ENCODE results near the gene SLC22A2. TPM values are rescaled to one million over a fixed set of nuclear protein-coding genes. Genes with fewer than 3 reads are reported as not detected.

Gene SLC22A2
- total and polyA plus RNA-seq, 2 donors from 2014 or later: 27.9 to 73.7 TPM

DNA sequence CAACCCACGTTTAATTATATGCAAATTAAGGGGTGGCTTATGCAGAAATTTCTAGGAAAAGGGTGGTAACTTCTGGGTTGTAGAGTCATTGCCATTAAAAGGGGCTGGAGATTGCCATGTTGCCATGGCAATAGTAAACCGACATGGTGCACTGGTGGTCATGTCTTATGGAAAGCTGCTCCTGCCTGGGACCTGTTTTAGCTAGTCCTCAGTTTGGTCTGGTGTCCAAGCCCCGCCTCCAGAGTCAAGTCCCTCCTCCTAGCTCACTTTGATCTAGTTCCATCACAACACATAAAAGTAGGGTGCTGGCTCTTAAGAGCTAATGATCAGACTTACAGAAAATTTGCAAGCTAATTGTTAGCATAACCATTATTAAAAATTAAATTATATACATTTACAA is 5.3 kb downstream of the SLC22A2 start:
- Histone ChIP-seq H3K27ac (ENCODE audit: low read depth in 2 of 2, low read length in 2 of 2) (no peak overlapping the region), H3K9me3 (ENCODE audit: control insufficient read depth in 2 of 3, insufficient read depth in 1 of 3, low read length in 3 of 3) (no peaks in the 10 kb centered on the region), H3K27me3 (ENCODE audit: control insufficient read depth, insufficient read depth, low read length) (no peaks in the 10 kb centered on the region), H3K36me3 (ENCODE audit: control insufficient read depth in 2 of 3, insufficient read depth in 3 of 3, low read length in 3 of 3) (peaks cover 0 to 5% (median 0%) of the 10 kb centered on the region in 3 donors), H3K9ac (ENCODE audit: low read length in 3 of 3) (no peak overlapping the region), H3K4me3 (ENCODE audit: low read length in 3 of 3) (no peak overlapping the region), H3K4me1 (ENCODE audit: control insufficient read depth in 2 of 3, insufficient read depth in 2 of 3, low read depth in 1 of 3, low read length in 3 of 3) (peaks cover 0 to 37% (median 3%) of the 10 kb centered on the region in 3 donors)
- intact Hi-C loops (cut with DNase I): no loop called here
- FAIRE-seq (no peak), DNase-seq (no peak)
- TF ChIP-seq, protein P1, sequence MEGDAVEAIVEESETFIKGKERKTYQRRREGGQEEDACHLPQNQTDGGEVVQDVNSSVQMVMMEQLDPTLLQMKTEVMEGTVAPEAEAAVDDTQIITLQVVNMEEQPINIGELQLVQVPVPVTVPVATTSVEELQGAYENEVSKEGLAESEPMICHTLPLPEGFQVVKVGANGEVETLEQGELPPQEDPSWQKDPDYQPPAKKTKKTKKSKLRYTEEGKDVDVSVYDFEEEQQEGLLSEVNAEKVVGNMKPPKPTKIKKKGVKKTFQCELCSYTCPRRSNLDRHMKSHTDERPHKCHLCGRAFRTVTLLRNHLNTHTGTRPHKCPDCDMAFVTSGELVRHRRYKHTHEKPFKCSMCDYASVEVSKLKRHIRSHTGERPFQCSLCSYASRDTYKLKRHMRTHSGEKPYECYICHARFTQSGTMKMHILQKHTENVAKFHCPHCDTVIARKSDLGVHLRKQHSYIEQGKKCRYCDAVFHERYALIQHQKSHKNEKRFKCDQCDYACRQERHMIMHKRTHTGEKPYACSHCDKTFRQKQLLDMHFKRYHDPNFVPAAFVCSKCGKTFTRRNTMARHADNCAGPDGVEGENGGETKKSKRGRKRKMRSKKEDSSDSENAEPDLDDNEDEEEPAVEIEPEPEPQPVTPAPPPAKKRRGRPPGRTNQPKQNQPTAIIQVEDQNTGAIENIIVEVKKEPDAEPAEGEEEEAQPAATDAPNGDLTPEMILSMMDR (IDR thresholded peaks at IDR 0.05; ENCODE audit: borderline replicate concordance, extremely low read depth, insufficient read depth): no peak

DNA sequence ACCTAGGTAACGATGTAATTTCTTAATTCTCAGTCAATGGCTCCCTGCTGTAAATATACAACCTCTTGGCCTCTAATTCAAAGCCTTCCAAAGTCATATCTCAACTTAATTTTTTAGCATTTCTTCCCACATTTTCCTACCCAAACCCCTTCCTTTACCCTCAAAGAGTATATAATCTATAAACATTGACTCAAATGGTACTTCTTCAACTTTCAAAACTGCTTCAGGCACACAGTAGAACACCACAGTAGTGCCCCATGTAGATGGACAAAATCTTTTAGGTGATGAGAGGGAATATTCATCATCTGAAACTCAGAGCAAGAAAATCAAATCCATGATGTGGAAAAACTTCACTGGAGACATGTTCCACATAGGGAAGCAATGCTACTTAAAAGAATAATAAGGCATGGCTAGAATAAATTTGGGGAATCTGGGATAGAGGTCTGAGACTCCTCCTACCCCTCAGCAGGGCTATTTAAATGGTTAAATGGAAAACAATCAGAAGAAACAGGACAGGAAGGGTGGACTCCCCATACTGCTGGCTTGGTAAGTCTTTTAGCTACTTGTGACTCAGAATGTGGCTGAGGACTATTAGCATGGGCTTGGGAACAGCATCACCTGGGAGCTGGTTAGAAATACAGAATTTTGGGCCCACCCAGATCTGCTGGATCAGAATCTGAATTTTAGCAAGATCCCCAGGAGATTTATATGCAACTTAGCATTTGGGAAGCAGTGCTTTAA is 6.4 kb downstream of the SLC22A2 start:
- no peak for FAIRE-seq
- no peak overlapping the region for H3K4me3 ChIP-seq (ENCODE audit: low read length in 3 of 3)
- no peak overlapping the region for H3K9ac ChIP-seq (ENCODE audit: low read length in 3 of 3)
- peaks cover 3 to 42% (median 7%) of the 10 kb centered on the region in 3 donors for H3K4me1 ChIP-seq (ENCODE audit: control insufficient read depth in 2 of 3, insufficient read depth in 2 of 3, low read depth in 1 of 3, low read length in 3 of 3)
- H3K9me3 ChIP-seq (ENCODE audit: control insufficient read depth in 2 of 3, insufficient read depth in 1 of 3, low read length in 3 of 3): no peaks in the 10 kb centered on the region
- intact Hi-C loops (cut with DNase I): no loop called here
- H3K27me3 ChIP-seq (ENCODE audit: control insufficient read depth, insufficient read depth, low read length): no peaks in the 10 kb centered on the region
- TF ChIP-seq, protein P1 (IDR thresholded peaks at IDR 0.05; ENCODE audit: borderline replicate concordance, extremely low read depth, insufficient read depth): no peak
- no peak overlapping the region for H3K27ac ChIP-seq (ENCODE audit: low read depth in 2 of 2, low read length in 2 of 2)
- H3K36me3 ChIP-seq (ENCODE audit: control insufficient read depth in 2 of 3, insufficient read depth in 3 of 3, low read length in 3 of 3): peaks cover 0 to 7% (median 0%) of the 10 kb centered on the region in 3 donors
- DNase-seq: no peak

DNA sequence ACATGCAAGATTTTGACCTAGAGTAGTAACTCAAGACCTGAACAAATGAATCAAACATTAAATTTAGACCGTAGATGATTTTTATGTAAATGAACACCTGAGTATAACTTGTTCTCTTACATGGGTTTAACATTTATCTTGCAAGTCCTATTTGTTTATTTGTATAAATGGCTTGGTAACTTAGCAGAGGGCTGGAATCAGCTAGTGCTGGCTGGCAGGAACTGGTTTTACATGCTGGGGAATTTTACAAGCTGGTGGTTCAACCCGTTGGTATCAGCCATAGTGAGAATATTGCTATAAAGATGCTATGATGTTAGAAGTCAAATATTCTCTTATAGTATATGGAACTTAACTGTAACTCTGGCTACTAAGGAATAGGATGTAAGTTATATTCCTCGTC is 8.9 kb downstream of the SLC22A2 start:
- Histone ChIP-seq H3K36me3 (ENCODE audit: control insufficient read depth in 2 of 3, insufficient read depth in 3 of 3, low read length in 3 of 3) (peaks cover 0 to 7% (median 0%) of the 10 kb centered on the region in 3 donors), H3K27me3 (ENCODE audit: control insufficient read depth, insufficient read depth, low read length) (no peaks in the 10 kb centered on the region), H3K4me3 (ENCODE audit: low read length in 3 of 3) (no peak overlapping the region), H3K4me1 (ENCODE audit: control insufficient read depth in 2 of 3, insufficient read depth in 2 of 3, low read depth in 1 of 3, low read length in 3 of 3) (peaks cover 3 to 41% (median 4%) of the 10 kb centered on the region in 3 donors), H3K27ac (ENCODE audit: low read depth in 2 of 2, low read length in 2 of 2) (peak overlapping the region in 1 of 2 donors; percentile 55), H3K9me3 (ENCODE audit: control insufficient read depth in 2 of 3, insufficient read depth in 1 of 3, low read length in 3 of 3) (no peaks in the 10 kb centered on the region), H3K9ac (ENCODE audit: low read length in 3 of 3) (no peak overlapping the region)
- DNase-seq (peak in 3 of 5 donors; percentile 39 to 47 (median 44)), FAIRE-seq (peak; percentile 6)
- TF ChIP-seq, protein P1 (IDR thresholded peaks at IDR 0.05; ENCODE audit: borderline replicate concordance, extremely low read depth, insufficient read depth): no peak
- intact Hi-C loops (cut with DNase I): no loop called here
